ENCODE measurements around the gene RUNX2. TPM values are rescaled to one million over a fixed set of nuclear protein-coding genes. Genes with fewer than 3 reads are reported as not detected.

The RUNX2 gene
- total and polyA plus RNA-seq, 2 donors from 2014 or later, result 2.3 to 4.7 TPM

GRCh38 chr6:45663251-45664221, 335.4 kb downstream of the RUNX2 start:
- H3K9ac ChIP-seq (ENCODE audit: low read length in 3 of 3), result no peak overlapping the region
- TF ChIP-seq, protein P1, sequence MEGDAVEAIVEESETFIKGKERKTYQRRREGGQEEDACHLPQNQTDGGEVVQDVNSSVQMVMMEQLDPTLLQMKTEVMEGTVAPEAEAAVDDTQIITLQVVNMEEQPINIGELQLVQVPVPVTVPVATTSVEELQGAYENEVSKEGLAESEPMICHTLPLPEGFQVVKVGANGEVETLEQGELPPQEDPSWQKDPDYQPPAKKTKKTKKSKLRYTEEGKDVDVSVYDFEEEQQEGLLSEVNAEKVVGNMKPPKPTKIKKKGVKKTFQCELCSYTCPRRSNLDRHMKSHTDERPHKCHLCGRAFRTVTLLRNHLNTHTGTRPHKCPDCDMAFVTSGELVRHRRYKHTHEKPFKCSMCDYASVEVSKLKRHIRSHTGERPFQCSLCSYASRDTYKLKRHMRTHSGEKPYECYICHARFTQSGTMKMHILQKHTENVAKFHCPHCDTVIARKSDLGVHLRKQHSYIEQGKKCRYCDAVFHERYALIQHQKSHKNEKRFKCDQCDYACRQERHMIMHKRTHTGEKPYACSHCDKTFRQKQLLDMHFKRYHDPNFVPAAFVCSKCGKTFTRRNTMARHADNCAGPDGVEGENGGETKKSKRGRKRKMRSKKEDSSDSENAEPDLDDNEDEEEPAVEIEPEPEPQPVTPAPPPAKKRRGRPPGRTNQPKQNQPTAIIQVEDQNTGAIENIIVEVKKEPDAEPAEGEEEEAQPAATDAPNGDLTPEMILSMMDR (IDR thresholded peaks at IDR 0.05; ENCODE audit: borderline replicate concordance, extremely low read depth, insufficient read depth), result no peak
- H3K27ac ChIP-seq (ENCODE audit: low read depth in 2 of 2, low read length in 2 of 2), result no peak overlapping the region
- FAIRE-seq (no peak), DNase-seq (peak; percentile 67 to 83 (median 69))
- no peaks in the 10 kb centered on the region for H3K9me3 ChIP-seq (ENCODE audit: control insufficient read depth in 2 of 3, insufficient read depth in 1 of 3, low read length in 3 of 3)
- no peaks in the 10 kb centered on the region for H3K36me3 ChIP-seq (ENCODE audit: control insufficient read depth in 2 of 3, insufficient read depth in 3 of 3, low read length in 3 of 3)
- peaks cover 8% of the 10 kb centered on the region for H3K27me3 ChIP-seq (ENCODE audit: control insufficient read depth, insufficient read depth, low read length)
- intact Hi-C loops (cut with DNase I), result no loop called here
- H3K4me3 ChIP-seq (ENCODE audit: low read length in 3 of 3), result peak overlapping the region in 2 of 3 donors; percentile 16 to 18
- H3K4me1 ChIP-seq (ENCODE audit: control insufficient read depth in 2 of 3, insufficient read depth in 2 of 3, low read depth in 1 of 3, low read length in 3 of 3), result peaks cover 0 to 3% (median 0%) of the 10 kb centered on the region in 3 donors

DNA sequence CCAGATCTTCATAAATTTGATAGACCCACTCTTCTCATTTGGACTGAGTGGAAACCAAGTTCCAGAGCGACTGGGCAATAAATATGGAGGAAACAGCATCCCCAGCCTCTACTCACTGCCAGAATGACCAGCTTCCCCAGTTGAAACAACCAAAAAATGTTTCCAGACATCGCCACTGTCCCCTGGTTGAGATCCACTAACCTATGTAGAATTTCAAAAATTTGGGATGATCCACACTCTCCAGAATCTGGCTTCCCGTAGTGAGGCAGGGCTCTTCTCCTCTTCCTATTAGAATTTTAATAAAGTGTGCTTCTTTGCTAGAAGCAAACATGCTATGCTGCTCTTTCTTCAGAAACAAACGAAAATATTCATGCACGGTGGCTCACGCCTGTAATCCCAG, 336.6 kb downstream of the RUNX2 start:
- no peak for DNase-seq
- Histone ChIP-seq H3K4me3 (ENCODE audit: low read length in 3 of 3) (no peak overlapping the region), H3K4me1 (ENCODE audit: control insufficient read depth in 2 of 3, insufficient read depth in 2 of 3, low read depth in 1 of 3, low read length in 3 of 3) (peaks cover 0 to 3% (median 0%) of the 10 kb centered on the region in 3 donors), H3K27ac (ENCODE audit: low read depth in 2 of 2, low read length in 2 of 2) (no peak overlapping the region), H3K36me3 (ENCODE audit: control insufficient read depth in 2 of 3, insufficient read depth in 3 of 3, low read length in 3 of 3) (no peaks in the 10 kb centered on the region), H3K9me3 (ENCODE audit: control insufficient read depth in 2 of 3, insufficient read depth in 1 of 3, low read length in 3 of 3) (no peaks in the 10 kb centered on the region), H3K27me3 (ENCODE audit: control insufficient read depth, insufficient read depth, low read length) (peaks cover 8% of the 10 kb centered on the region), H3K9ac (ENCODE audit: low read length in 3 of 3) (no peak overlapping the region)
- TF ChIP-seq, protein P1 (IDR thresholded peaks at IDR 0.05; ENCODE audit: borderline replicate concordance, extremely low read depth, insufficient read depth), result no peak
- no peak for FAIRE-seq
- intact Hi-C loops (cut with DNase I), result no loop called here

DNA sequence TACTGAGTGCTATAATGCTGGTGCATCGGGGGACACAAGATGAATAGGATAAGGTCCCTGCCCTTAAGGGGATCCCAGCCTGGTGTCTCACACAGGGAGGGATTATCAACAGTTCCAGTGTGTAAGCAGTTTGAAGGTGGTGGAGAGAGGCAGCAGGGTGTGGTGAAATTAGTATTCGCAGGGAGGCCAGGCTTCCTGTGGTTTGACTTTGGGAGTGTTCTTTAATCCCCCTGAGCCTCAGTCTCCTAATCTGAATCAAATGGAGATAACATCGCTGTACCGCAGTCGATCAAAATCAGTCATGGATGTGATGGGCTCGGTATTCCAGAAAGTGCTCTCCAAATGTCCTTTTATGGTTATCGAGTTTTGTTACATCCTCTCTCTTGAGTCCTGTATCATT, 337.7 kb downstream of the RUNX2 start:
- peaks cover 0 to 3% (median 0%) of the 10 kb centered on the region in 3 donors for H3K4me1 ChIP-seq (ENCODE audit: control insufficient read depth in 2 of 3, insufficient read depth in 2 of 3, low read depth in 1 of 3, low read length in 3 of 3)
- DNase-seq (no peak), FAIRE-seq (no peak)
- no peak overlapping the region for H3K4me3 ChIP-seq (ENCODE audit: low read length in 3 of 3)
- no peak overlapping the region for H3K27ac ChIP-seq (ENCODE audit: low read depth in 2 of 2, low read length in 2 of 2)
- intact Hi-C loops (cut with DNase I), result no loop called here
- H3K36me3 ChIP-seq (ENCODE audit: control insufficient read depth in 2 of 3, insufficient read depth in 3 of 3, low read length in 3 of 3), result no peaks in the 10 kb centered on the region
- no peak overlapping the region for H3K9ac ChIP-seq (ENCODE audit: low read length in 3 of 3)
- peaks cover 8% of the 10 kb centered on the region for H3K27me3 ChIP-seq (ENCODE audit: control insufficient read depth, insufficient read depth, low read length)
- TF ChIP-seq, protein P1 (IDR thresholded peaks at IDR 0.05; ENCODE audit: borderline replicate concordance, extremely low read depth, insufficient read depth), result no peak
- H3K9me3 ChIP-seq (ENCODE audit: control insufficient read depth in 2 of 3, insufficient read depth in 1 of 3, low read length in 3 of 3), result no peaks in the 10 kb centered on the region
